Activated CD4-positive, alpha-beta T cell treated with anti-CD3 and anti-CD28 coated beads, Interleukin-10, Interleukin-2, amounts not matched to agents 100 ng/mL and 50 ng/mL, durations not matched to agents 16 hours and 8 hours (primary cell): ENCODE results near the gene NDUFB8.
A peak's percentile ranks its signal among the peaks of the same experiment; 100 is the strongest.
"Not testable (repeated sequence)": the region's sequence is repeated elsewhere in the genome, so short reads cannot be mapped to it uniquely, and the experiment has no call there.

Experiments
- DNase-seq: peaks from one replicate; pipeline ENCODE4 v3.0.0-alpha.2; 2020

Gene NDUFB8

DNA sequence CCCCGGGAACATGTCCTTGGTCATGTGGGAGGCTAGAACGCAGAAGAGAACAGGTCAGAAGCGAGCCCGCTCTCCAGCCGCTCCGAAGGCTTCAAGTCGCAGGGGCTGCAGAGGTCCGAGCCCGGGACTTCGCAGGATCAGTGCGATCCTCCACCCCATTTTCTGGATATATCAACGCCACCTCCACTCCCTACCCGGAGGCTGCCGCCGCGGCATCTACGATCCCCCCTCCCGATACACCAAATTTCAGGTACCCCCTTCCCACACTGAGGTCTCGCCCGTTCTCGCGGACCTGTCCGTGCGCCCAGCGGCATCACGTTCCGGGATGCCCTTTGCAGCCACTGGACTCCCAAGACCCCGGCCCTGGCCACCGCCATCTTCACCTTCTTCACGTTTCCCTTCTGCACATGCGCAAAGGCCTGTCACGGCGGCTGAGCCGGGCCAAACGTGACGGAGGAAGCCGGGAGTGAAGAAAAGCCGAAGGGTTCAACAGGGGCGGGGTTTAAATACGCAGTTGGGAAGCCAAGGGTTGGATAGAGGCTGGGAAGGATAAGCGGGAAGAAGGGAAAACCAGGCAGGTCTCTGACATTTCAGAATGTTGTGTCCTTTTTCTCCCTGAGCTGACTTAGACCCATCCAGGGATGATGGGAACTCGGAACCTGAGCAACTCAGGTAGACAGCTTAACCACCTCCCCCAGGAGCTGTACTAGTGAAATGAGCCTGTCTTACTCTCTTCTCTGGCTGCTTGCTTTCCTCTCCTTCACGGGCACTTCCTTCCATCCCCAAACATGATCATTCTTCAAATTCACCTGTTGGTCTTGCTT, at the start of gene NDUFB8:
NDUFB8 (minus strand) TSS at position 397 of the 824 bp plus-strand sequence; CDS start at position 377, 20 bp downstream.
- DNase-seq, result peak; percentile 94

DNA sequence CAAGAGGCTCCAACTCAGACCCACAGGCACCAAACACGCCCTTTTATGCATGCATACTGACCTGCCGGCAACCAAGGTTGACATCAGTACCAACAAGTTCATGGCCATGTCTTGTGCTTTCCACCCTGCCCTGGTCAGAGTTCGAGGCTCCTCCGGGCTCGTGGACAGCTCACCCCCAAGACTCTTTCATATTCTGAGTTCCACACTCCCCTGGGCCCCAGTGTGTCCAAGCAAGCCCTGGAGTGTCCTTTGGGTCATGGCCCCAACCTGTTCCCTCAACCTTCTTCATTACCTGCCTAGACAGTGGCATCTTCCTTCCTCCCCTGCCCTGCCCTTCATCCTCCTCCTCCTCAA, 46.6 kb upstream of the NDUFB8 start:
- DNase-seq, result no peak

DNA sequence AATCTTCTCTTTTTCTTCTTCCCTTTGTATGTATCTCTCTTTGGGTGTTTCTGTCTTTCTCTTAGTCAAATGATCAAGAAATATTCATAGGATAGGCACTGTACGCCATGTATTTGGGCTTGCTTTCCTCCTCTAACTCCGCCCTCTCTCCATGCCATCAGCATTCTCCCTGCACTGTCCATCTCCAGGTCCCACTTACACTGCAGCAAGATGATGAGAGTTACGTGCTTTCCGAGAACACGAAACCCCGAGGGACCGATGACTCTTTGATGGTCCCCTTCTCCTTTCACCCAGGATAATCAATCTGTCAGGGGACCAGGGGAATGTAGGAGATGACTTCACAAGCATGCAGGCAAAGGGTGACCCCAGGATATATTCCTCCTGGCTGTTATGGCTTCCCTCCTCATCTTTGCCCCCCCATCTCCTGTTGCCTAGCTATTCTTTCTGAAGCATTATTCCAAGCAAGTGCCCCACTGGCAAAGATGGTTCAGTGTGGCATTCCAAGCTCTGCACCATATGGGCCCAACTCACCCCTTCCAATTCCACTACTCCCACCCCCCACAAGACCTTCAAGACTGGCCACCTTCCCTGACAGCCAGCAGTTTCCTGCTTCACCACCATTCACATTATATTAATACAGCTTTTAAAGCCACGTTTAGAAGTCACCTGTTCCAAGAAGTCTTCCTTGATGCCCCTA, 46.1 kb upstream of the NDUFB8 start:
- no peak for DNase-seq

DNA sequence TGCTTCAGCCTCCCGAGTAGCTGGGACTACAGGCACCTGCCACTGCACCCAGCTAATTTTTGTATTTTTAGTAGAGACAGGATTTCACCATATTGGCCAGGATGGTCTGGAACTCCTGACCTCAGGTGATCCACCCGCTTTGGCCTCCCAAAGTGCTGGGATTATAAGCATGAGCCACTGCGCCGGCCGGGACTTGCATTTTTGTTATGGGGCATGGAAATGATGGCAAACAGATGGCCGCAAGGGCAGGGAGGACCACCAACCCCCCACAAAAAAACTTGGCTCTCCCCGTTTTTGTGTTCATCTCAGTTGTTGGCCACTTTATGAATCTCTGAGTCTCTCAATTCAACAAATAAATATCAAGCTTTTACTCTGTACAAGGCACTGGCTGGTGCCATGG, 45.5 kb upstream of the NDUFB8 start:
- not testable (repeated sequence) for DNase-seq

DNA sequence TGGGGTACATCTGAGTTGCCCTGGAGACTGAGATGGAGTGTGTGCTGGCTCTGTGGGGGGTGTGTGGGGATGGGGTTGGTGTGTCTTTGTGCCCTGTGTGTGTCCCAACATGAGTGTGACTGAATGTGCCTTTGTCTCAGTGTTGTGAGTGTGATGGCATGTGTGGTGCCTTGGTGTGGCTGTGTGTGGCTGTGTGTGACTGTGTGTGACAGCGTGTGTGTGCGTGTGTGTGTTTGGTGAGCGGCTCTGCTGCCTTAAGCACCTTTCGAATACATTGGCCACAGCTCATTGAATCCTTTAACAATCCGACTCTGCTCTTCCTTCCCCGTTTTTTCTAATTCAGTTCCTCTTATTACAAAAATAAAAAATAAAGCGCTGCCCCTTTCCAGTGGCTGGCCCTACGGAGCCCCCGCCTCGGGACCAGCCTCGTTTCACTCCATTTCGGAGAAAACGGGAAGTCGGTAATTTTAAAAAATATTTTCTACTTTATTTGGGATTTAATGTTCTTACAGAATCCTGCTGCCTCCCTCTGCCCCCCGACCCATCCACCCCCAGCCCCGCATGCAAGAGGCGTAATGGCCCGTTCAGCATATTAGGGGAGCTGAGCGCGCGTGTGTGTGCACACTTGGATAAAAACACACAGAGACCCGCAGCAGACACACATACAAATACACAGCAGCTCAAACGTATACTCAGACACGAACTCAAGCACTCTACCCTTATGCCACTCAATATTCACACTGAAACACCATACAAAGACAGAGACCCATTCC, 41.6 kb upstream of the NDUFB8 start:
- no peak for DNase-seq

DNA sequence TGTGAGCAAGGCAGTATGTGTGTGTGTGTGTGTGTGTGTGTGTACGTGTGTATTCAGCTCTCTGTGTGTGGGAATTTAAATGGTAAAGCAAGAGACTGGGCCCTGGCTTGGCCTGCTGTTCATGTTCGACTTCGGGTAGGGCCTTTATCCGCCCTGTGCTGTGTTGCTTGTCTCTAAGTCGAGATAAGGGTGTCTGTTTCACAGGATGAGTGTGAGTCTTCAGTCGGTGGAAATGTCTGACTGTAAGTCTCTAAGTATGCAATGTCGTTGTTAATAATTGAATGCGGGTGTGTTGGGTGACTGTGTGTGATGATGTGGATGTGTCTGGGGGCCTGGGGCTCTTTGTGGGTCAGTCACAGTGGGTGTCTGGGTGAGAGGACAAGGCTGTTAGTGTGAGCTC, 40.8 kb upstream of the NDUFB8 start:
- no peak for DNase-seq

DNA sequence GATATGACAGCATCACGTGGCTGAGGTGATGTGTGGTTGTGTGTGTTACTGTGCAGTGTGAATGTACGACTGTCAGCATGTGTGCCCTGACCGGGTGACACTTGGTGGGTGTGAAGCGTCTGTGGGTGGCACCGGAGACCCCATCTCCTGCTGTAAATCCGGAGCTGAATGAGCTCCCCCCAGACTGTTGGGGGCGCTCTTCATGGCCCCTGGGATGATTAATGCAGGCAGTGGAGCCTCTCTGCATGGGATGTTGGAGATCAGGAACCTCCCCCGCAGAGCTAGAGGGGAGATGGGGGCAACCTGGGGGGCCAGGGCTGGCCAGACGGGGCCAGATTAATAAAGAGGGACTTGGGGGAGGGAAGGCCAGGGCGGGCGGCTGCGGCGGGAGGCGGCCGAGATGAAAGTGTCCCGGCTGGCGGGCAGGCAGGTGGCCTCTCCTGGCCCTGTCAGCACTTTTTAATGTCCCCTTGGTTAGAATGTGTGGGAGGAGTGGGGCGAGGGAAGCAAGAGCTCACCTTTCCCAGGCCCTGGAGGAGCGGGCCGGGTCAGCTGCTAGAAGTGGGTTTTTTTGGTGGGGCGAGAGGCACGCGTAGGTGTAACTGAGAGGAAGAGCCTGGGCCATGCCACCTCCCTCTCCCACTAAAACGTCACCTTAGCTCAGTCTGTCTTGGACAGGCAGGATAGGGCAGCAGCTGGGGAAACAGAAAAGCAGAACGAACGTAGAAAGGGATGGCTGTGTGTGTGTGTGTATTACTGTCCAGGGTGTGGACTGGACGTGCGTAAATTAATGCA, 40.2 kb upstream of the NDUFB8 start:
- DNase-seq, result peak; percentile 18

DNA sequence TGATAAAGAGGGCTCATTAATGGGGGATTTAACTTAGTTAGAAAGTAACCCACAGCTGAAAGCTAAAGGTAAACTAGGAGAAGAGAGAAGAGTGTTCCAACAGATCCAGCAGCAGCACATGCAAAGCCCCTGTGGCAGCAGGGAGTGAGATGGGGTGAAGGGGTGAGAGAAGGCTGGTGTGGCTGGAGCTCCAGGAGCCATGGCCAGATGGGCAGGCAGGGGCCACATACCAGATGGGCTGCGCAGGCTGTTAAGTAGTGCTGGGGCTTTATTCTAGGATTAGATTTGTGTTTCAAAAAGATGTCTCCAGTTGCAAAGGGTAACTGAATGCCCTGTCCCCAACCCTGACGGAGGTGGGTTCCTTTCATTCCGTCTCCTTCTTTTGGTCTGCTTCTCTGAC, 39.2 kb upstream of the NDUFB8 start:
- no peak for DNase-seq

DNA sequence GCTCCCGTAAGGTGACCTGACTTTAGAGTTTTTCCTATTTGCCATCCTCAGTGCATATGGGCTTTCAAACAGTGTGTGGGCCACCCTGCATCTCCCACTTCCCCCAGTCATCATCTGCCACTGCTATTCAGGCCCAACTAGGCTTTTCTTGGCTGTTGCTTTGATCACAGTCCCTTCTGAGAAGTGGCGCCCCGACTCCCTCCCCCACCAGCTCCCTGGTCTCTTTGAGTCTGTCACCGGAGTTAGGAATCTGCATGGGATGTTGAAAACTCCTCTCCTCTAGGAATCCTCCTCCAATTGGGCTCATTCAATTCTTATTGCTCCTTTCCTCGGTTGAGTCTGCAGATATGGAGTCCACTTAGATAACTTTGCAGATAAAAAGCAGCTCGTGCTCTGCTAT, 38.2 kb upstream of the NDUFB8 start:
- no peak for DNase-seq

DNA sequence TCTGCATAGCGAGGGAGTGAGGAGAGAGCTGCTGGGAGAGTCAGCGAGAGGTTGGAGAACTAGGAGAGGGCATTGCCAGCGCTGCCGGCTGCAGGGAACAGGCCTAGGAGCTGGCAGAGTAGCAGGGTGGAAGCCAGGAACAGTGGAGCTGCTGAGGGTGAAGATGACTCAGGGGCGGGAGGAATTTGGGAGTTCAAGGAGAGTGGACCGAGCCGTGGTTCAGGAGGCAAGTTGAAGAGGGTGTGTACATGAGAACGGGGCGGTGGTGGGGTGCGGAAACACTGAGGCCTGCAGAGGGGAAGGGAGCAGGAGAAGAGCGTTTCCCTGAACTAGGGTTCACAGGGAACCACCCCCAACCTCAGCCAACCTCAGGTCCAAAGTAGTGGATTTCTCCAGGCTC, 37.6 kb upstream of the NDUFB8 start:
- DNase-seq, result no peak

DNA sequence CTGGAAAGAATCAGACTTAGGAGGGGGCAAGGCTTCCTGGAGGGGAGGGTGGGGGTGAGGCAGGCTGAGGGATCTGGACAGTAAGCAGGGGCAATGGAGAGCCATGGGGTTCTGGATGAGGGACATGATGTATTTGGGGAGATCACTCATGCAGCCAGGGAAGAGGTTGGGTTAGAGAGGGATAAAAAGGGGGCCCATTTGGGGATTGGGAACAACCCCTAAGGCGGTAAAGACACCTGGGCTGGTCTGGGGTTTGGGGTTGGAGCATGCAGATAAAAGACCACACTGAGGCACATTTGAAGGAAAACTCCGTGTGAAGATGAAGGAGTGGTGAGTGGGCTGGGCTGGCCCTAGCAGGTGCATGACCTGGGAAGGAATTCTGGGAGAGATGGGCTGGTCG, 36.9 kb upstream of the NDUFB8 start:
- DNase-seq, result no peak

DNA sequence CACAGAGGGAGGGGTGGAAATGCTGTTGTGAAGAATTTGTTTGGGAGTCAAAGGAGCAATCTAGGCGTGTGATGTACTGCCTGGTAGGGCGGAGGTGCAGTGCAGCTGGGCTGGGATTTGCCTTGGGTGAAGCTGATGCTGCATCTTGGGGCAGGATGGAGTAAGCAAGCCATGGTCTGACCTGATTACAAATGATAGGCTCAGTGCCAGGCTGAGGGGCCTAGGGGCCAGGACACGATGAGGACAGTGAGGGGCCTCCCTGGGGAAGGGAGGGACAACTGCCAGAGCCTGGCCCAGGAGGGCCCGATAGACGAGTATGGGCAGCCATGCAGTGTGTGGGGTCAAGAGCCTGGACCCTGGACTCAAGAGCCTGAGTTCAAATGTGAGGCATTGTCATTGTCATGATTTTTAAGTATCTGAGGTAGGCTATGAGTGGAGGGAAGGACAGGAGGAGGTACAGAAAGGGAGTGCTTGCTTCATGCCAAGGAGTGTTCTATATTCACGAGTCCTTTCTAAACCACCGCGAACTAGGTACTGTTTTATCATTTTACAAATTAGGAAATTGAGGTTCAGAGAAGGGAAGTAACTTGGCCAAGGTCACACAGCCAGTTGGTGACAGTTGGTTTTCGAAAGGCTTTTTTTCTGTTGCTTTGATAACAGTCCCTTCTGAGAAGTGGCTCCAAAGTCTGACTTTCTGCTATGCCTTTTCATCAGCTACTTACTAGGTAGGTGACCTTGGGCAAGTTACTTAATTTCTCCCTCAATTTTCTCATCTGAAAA, 35.7 kb upstream of the NDUFB8 start:
- DNase-seq, result no peak

DNA sequence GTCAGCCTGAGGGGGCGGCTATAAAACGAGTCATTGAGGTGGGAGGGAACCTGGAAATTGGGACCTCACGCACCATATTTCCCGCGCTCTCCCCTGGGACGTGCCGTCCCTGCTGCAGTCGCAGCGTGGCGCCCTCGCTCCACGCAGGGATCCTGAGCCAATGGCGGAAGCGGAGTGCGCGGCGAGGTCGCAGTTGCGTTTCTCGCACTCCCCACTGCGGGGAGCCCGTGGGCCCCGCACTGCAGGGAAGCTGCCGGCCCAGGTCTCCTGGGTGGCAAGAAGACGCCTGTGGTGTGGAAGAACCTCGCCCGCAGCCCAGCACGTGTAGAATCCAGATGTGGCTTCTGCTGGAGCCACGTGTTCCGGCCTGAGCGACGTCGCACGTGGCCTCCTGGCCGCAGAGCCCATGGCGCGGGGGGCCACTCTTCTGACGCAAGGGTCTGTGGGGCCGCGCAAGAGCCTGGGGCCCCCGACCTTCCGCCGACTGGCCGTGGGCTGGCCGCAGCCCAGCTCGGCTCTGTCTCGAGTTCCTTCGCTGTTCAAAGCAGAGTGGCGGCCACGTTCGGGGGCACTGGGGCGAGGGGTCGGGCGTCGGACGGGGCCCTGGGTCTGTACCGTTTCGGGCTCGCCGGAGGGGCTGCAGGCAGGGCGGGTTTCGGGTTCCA, 32.5 kb upstream of the NDUFB8 start:
- DNase-seq, result peak; percentile 83

DNA sequence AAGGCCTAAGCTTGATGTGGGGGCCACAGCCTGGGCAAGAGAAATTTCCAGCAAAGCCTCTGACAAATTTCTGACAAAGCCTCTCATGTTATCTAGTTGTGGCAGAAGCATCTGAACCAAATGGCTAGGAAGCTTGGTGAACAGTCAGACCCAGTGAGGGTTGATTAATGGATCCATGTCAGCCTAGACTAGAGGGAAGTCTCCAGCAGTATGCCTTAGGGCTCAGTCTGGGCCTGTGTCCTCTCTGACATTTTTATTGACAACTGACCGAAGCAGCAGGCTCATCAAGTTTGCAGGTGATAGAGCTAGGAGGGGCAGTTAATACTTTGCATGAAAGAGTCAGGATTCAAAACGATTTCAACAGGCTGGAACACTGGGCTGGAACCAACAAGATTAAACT, 31.3 kb upstream of the NDUFB8 start:
- DNase-seq, result no peak

DNA sequence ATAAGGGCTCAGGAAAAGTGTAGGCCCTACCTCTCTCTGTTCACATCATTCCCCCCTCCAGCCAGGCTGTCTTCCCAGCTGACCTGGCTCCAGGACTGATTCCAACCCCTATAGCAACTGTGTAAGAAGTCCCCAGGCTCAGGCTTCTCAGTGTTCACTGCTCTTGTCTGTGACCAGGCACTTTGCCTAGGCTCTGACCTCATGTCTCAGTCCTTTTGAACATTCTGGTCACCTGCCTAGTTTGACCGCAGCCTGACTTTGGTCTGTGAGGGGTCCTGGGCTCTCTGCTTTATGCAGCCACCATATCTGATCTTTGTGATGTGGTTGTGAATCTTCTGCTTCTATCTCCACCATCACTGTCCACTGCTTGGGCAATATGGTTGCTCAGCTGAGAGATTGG, 30.6 kb upstream of the NDUFB8 start:
- DNase-seq, result no peak

DNA sequence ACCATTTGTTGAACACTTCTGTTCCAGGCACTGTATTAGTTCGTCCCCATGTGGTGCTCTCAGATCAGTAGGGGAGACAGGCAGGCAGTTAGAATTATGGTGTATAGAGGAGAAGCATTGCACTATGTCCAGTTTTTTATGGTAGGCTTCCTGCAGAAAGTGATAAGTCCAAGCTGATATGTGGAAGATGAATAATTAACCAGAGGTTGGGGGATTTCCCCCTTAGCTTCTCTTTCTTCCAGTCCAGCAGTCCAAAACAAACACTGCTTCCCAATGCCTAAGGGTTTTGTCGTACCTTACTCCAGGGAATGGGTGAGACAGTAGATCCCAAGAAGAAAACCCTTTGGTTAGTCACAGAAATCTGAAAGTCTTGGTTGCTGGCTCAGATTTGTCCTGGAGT, 25.2 kb upstream of the NDUFB8 start:
- no peak for DNase-seq

DNA sequence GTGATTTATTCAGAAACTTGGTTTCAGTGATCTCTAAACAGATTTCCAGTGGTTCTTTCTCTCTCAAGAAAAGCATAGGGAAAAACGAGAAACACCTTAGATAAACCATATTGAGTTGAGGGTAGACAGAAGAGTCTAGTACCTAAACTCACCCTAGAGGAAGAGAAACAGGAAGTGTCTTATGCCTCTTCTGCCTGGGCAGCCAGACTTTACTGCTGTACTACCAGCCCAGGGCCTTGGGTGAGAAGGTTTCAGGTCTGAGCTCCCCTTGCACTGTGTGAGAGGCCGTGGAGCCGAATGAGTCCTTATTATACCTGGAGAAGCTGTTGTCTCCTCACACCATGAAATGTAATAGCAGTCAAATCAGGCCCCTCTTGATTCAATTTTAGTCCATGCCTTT, 24.3 kb upstream of the NDUFB8 start:
- DNase-seq, result no peak

DNA sequence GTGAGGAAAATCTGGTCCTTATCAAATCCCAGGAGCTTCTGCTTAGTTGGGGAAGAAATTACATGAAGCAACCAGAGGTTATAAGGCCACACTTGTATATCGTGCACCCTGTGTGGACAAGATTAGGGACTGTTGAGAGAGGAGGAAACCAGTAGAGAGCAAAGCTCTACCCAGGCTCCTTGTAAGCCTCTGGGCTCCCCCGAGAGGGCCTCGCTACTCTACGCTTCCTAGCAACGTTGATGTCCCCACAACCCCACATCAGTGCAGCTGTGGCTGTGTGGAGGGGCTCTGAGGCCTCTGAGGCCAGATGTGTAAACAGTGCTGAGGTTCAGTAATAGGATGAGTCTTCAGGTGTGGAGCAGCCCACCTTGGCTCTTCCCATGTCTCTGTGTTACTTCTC, 22.1 kb upstream of the NDUFB8 start:
- no peak for DNase-seq

DNA sequence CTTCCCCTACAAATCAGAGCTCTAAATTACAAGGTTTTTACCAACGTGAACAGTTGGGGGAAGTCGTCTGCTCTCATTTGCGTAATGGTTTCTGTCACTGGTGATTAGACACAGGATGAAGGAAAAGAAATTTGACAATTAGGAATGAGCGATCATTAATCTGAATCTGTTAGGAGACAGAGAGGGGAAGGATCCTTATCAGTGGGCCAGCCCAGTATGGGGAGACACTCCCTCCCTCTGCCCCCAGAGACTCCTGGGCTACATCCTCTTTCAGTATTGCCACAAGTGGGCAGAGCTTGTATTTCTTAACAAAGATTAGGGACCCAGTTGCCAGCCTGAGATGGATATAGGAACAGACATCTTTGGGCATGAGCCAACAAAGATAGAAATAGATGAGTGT, 21.5 kb upstream of the NDUFB8 start:
- no peak for DNase-seq

DNA sequence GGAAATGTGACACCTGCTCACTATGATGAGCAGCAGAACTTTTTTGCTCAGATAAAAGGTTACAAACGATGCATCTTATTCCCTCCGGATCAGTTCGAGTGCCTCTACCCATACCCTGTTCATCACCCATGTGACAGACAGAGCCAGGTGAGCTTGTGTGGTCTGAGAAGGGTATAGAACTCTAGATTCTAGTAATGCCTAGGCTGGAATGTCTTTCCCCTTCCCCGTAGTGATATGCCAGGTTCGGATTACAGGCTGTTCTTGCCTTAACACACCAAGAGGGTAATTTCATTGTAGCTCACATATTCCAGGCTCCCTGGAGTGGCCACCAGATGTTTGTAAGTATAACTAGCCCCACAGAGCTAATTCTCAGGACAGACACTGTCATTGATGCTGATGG, 15.3 kb upstream of the NDUFB8 start:
- no peak for DNase-seq

DNA sequence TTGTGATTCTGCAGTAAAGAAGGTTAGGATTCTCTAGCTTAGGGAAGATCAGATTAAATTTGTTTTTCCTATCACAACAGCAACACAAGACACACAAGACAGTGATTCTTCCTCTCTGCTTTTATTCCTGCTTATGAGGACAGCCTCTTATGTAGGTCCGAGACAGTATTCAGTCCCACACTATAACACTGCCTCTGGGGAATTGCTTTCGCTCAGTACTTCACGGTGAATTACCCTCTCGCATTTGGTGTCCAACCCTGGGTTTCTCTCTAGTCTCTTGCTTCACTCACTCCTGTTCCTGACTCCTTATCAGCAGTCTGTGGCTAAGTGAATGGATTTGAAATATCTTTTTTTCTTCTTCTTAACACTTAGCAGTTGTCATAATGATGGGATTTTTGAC, 7.8 kb upstream of the NDUFB8 start:
- DNase-seq, result no peak
